HG02981 (cell line): ENCODE results near the gene STPG1.

Source experiments
- ATAC-seq: cut with Tn5 transposase; IDR thresholded peaks from one replicate; pipeline ENCODE4 v1.9.1; 2021; ENCODE audit warnings: mild to moderate bottlenecking, moderate library complexity; ENCODE audit not compliant: unreplicated experiment

The STPG1 gene

GRCh38 chr1:24319962-24320361, 93.6 kb downstream of the STPG1 start:
- ATAC-seq, result no peak

DNA sequence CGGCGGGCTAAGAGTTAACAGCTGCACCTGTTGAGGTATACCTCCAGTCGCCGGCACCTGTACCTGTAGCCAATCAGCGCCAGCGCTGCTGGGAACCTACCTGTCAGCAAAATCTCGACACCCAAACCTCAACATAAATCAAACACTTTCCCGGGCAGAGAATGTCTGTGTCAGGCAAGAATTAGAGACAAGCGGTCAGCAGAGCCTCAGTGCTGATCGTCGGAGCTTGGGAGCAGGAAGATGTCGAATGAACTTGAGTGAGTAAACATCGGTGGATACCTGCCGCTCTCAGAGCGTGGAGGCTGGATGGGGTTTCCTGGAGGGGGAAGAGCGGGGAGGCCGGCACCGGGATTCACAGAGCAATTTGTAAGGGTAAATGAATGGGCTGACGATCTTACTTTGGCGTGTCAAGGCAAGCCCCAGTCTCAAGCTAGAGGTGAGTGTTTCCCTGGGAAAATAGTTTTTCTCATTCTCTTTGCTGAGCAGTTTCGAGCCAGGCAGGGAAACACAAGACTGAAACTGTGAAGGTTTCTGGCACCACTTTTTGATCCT, 94.2 kb downstream of the STPG1 start, which contains the start of gene GRHL3:
Gene GRHL3, plus strand, starts transcription at position 46 of the 552 bp plus-strand sequence. Its CDS starts 195 bp downstream, at position 241.
- no peak for ATAC-seq

GRCh38 chr1:24318615-24319311, 94.8 kb downstream of the STPG1 start:
- ATAC-seq, result no peak

- no peak for ATAC-seq
Measured at GRCh38 chr1:24317956-24318614, 95.5 kb downstream of the STPG1 start.

DNA sequence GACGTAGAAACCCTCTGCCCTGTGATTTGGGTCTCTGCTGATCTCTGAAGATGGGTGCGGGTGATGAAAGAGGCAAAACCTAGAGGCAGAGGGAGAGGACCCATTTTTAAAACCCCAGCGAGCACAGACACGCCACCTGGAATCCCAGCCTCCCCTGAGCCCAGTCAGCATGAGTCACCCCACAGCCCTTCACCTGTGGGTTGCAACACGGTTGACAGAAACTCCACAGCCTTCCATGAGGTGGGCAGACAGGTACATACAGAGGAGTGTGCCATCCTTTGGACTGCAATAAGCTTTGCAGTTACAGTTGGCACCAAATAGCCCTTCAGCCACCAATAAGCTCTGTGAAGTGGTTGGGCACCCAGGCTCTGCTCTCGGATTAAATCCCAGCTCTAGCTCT, 96.5 kb downstream of the STPG1 start:
- no peak for ATAC-seq

- ATAC-seq, result no peak
Measured at GRCh38 chr1:24316645-24317044, 96.9 kb downstream of the STPG1 start.

GRCh38 chr1:24315391-24315790, 98.2 kb downstream of the STPG1 start:
- no peak for ATAC-seq

DNA sequence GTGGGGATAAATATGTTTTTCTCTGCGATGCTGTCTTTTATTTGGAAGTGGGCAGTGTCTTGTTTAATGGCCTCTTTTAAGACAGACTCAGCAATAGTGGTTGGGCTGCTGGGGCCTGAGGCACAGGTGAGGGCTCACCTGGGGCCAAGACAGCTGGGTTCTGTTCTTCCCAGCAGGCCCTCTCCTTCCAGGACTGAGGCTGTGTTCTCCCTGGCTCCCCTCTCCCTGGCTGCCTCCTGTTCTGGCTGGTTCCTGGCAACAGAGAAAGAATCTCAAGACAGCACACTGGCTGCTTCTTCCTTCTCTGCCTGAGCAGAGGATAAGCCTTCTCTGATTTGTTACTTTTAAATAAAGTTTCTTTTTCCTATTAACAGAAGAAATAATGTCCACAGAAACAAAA, 101.8 kb downstream of the STPG1 start:
- no peak for ATAC-seq

DNA sequence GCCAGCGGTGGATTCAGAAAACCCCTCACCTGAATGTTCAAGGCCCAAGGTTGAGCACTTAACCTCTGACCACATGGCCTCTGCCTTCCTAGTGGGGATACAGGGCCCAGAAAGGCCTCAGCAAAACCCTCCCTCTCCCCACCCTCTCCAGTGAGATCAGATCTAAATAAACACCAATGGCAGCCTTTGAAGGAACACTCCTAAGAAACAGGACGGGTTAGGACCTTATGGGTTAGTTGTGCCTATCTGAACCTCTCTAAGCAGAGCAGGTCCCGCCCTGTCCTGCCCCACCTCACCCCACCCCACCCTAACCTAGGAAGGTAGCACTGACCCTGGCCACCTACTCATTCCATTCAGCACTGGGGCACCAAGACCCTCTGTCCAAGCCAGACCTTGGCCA, 102.3 kb downstream of the STPG1 start:
- no peak for ATAC-seq

- no peak for ATAC-seq
Measured at GRCh38 chr1:24309762-24310485, 103.7 kb downstream of the STPG1 start.

DNA sequence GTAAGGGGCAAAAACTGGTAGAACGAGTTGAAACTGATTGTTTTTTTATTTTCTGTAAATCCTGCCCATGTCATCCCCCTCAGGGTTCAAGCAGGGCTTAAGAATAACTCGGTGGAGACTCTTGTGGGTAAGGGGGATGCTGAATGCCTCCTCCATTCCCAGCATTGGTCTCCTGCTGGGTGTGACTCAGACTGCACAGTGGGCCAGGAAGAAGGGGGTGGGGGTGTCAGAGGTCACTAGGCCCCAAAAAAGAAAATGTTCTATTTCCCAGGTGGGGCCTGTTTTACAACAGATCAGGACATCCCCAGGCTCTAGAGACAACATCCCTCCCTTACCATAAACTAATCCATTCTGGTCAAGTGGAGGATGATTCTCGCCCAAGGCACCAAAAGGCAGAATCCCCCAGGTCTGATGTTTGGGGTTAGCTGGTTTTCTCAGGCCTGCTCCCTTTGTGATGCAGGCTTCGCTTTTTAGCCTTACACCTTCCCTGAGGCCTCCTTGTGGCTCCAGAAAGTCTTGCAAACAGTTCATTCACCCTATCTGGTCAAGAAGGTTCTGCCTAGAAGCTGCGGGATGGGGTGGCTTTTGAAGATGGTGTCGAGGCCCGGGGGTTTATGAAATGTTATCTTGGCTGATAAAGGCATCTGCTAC, 105.1 kb downstream of the STPG1 start:
- ATAC-seq, result no peak
